ENCODE measurements around the gene CRADD.
"Not testable (repeated sequence)": the region's sequence is repeated elsewhere in the genome, so short reads cannot be mapped to it uniquely, and the experiment has no call there.

The CRADD gene

DNA sequence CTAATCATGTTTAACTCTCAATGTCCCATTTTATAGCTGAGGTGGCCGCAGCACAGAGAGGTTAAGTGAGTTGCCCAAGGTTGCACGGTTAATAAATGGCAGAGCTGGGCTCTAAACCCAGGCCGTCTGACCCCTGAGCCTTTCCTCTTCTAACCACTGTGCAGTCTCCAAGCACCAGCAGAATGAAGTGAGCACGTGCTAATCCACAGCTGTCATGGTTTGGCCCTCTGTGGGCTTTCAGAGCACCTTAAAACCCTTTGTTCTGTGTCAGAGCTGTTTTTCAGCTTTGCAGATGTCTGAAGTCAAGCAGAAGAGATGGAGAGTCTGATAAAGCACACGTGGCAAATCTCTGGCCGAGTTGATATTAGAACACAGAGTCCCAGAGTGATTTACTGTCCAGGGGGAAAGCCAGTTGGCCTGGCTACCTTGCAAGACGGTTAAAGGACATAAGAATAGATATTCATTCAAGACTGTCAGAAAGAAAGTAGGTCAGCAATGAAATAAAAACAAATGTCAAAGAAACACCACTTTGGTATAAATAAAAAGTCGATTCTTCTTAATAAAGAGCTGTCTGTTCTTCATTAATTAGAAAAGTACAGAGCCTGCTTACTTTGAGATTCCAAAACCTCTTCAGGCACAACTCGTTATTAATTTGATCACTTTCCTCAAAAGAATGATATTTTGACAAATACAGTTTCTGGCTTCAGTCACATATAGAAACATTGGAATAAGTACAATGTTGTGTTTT is 107.3 kb downstream of the CRADD start:
- peak; percentile 14 for DNase-seq (ENCODE audit: low spot score)

DNA sequence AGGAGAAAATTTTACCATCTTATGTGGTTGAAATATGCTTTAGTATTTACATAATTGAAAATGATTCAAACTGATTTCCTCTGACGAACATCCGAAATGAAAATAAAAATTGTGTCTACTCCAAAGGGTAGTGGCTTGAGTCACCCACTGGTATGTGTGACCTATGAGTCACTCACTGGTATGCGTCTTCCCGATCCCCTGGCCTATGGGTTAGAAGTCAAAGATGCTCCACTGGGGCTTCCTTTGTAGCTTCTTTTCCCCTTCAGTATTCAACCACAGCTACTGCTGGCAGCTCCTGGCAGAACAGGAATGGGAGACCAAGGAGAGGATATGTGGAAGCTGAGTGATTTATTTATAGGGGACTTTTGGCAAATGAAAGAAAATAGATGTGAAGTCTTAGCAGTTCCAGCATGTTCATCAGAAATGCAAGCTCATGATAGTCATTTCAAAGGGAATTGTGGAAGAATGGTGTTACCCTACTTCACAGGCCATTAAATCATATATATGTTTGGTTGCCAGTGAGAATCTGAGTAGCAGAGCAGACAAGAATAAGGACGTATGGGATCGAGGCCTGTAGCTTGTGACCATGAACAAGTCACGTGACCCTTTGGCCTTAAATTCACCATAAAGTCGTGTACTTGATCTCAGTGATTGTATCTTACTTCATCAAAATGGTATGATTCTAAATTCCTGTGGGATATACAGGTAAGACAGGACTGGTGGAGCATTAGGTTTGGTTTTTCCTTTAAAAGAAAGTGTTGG is 108.3 kb downstream of the CRADD start:
- DNase-seq (ENCODE audit: low spot score), result peak; percentile 62

DNA sequence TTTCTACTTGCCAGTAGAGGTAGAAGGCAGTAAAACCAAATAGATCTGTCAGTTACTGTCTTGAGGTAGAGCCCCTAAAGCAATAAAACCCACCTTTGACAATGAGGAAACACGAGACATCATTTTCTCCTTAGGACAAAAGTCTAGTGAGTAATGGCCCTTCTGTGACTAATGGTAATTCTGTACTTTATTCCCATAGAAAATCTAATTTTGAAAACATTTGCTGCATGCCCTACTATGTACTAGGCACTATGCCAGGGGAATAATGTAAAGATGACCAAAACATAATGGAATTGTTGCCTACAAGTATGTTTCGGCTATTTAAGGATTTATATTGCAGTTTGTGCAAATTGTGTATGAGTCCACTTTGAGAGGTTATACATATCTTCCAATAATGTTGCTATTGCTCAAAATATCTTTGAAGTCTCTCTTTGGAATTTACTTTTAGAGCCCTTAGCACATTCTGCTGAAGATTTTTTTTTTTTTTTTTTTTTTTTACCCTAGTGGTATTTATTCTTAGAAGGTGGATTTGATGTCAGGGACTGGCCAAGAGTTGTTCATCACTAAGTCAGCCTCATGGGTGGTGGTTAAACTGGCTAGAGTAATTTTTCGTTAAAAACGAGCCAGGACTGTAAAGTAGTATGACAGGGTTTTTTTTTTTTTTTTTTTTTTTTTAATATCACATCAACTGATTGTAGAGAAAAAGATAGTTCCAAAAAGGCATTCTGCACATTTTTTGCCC is 109.7 kb downstream of the CRADD start:
- no peak for DNase-seq (ENCODE audit: low spot score)

DNA sequence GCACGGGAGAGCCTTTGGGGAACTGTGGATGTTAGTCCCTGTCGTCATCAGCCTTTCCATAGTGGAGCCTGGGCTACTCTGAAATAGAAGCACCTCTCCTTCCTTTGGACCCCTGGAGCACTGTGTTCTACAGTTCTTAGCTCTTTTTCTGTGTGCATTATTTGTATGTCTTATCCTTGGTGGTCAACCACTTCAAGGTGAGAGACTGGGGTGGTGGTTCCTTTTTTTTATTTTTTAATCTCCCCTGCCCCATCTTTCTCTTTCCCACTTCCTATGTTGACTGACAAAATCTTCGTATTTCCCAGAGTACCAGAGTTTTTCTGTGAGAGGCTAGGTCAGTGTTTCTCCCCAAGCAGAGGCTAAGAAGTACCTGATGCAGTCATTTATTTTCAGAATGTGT is 111.7 kb downstream of the CRADD start:
- no peak for DNase-seq (ENCODE audit: low spot score)

DNA sequence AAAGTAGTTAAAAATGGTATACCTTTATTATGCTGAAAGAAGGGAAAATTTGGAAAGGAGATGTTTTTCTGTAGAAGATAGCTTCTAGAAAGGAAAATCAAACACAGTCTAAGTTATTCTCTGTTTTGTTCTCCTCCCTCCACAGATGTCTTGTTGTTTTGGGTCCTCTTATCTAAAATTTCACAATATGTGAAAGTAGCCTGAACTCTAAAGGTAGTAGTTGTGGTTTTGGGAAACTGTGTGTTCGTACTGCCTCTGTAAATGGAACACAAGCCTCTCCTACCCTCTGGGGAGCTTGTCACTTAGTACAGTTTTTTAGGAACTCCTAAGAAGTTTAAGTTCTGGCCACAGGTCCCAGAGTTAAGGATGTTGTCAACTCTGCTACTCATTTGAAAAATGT is 112.6 kb downstream of the CRADD start:
- no peak for DNase-seq (ENCODE audit: low spot score)

DNA sequence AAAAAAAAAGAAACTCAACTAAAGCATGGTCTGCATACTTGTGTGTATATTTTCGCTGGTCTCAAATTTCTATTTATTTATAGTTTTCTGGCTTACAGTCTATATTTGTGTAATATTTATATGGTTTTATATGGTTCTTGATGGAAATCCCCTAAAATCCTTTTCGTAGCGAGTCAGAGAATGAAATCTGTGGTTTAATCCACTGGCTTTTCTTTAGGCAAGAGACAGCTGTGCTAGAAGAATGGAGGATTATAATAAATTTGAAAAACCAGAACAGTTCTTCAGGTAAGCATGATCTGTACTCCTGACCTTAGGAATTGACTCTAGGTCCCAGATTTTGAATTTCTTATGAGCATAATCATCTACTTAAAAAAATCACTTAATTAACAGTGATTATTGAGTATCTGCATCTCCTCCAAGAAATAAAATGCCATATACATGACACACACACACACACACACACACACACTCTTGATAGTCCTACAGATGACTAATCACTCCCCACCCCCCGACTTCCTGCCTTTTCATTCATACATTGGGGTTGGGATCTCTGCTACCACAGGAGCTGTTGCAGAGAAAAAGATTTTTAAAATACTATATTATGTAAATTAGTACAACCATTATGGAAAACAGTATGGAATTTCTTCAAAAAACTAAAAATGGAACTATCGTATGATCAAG is 113.4 kb downstream of the CRADD start:
- peak; percentile 44 for DNase-seq (ENCODE audit: low spot score)

DNA sequence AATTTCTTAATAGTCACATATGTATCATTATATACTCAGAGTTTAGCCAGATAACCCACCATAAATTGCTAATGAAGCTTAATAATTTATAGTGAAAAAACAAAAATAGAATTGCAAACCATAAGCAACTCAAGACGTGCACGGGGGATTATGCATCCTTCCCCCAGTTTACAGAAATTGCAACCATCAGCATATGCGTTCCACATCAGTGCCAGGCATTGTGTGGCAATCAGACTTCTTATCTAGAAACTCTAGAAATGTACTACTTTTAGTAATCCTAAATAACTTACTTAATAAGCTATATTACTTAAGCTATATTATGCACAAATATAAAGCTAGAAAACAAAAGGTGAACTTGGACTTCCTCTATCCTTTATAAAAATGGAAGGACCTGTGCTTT is 115.8 kb downstream of the CRADD start:
- no peak for DNase-seq (ENCODE audit: low spot score)

DNA sequence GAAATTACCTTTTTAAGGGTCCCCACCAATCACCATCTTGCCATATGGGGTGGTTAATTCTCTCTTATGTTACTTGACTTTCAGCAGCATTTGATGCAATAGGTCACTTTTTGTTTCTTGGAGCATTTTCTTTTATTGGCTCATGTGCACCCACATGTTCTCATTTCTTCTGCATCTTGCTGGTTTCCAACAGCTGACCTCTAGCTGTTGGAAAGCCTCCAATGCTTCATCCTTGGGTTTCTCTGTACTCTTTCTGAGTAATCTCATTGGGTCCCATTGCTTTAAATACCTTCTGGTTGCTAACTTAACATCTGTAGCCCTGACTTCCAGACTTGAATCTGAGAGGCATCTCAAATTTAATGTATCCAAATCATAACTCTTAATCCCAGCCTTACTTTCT is 116.8 kb downstream of the CRADD start:
- no peak for DNase-seq (ENCODE audit: low spot score)

DNA sequence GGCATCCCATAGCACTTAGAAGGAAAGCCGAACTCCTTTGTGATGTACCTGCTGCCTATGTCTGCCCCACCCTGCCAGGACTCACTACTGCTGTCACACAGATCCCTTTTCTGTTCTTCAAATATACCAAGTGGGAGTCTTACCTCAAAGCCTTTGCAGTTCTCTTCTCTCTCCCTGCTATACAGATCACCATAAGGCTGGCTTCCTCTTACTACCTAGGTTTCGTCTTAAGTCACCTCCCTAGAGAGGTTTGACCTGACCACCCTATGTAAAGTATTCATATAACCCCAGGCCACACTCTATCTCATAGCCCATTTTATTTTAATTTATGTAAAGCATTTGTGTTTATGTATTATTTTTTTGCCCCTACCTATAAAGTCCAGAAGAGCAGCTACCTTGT is 117.6 kb downstream of the CRADD start:
- no peak for DNase-seq (ENCODE audit: low spot score)

DNA sequence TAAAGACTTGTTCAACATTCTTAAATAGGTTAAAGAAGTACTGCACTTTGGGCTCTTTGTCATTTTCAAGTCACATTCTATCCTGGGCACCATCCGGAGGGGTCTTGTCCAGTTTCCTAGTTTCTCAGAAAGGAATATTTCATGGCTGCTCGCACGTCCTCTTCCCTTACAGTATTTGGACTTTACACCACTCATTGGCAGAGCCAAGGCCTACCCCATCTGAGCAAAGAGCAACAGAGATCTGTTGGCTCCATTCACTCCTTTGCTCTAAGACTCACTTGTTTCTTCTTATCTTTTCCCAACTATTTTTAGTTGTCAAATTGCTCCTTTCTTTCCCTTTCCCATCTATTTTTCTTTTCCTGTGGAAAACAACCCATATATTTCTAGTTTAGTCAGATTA is 118.2 kb downstream of the CRADD start:
- DNase-seq (ENCODE audit: low spot score), result no peak

DNA sequence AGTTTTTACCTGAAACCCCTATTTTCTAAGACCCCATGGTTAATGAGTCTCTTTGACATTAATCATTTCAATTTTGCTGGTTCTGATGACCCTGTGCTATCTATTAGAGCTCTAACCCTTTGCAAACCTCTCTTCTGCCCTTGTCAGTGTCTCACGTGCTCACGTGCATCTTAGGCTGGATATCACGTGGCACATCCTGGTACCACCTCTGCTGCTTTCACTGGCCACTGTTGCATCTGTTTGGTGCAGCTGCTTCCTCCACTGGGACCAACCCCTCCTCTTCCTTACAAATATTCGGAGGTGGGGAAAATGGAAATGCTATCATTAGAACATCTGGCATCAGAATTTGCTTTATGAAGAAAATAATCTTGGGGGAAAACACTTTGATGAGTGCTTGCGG is 119.6 kb downstream of the CRADD start:
- no peak for DNase-seq (ENCODE audit: low spot score)

DNA sequence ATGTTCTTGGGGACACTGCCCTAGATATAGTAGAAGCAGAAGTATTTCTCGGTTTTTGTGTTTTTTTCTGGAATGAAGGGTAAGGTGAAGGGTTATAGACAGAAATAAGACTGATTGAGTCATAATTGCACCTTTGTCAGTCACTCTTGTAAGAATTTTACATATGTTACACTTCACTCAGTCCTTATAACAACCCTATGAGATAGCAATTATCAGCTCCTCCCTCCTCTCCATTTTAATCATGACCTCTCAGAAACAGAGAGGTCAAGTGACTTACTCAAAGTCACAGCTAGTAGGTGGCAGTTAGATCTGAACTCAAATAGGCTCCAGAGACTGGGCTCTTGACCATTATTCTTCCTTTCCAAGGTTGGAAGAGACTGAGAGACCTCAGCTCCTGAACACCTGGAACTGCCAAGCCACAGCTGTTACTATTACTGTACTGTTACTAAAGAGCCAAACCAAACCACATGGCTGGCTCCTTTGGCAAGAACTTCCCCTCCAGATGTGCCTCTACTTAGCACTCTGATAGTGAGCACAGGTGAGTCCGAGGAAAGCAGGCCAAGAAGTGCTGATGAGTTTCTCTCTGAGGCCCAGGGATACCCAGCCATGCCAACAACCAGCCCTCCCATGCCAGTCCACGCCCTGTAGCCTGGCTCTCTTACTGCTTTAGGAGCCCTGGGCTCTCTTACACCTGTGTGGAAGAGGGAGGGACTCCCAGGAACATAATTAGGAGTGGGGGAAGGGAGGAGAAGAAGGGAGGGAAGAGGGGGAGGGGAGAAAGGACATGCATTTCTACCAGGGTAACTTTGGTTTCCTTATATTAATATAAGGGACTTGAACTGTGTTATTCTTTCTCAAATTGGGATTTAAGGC is 121.3 kb downstream of the CRADD start:
- DNase-seq (ENCODE audit: low spot score), result no peak

DNA sequence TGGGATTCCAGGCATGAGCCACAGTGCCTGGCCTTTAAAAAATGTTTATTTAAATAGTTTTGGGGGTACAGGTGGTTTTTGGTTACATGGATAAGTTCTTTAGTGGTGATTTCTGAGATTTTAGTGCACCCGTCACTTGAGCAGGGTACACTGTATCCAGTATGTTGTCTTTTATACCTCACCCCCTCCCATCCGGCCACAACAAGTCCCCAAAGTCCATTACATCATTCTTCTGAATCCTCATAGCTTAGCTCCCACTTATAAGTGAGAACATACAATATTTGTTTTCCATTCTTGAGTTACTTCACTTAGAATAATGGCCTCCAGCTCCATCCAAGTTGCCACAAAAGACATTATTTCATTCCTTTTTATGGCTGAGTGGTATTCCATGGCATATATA is 124.5 kb downstream of the CRADD start:
- not testable (repeated sequence) for DNase-seq (ENCODE audit: low spot score)

DNA sequence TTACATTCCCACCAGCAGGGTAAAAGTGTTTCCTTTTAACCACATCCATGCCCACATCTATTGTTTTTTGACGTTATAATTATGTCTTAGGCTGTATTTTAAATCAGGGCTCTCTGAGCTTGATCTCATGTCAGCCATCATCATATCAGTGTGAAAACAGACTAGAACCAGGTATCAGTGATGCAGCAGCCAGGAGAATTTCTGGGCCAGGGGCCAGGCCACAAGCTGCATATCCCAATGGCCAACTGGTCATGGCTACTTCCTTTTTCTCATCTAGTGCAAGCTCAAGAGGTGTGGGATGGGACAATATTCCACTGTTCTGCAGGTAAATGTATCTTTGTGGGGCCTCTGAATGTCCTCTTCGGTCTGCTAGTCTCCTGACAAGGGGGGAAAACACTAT is 125.1 kb downstream of the CRADD start:
- DNase-seq (ENCODE audit: low spot score), result no peak

DNA sequence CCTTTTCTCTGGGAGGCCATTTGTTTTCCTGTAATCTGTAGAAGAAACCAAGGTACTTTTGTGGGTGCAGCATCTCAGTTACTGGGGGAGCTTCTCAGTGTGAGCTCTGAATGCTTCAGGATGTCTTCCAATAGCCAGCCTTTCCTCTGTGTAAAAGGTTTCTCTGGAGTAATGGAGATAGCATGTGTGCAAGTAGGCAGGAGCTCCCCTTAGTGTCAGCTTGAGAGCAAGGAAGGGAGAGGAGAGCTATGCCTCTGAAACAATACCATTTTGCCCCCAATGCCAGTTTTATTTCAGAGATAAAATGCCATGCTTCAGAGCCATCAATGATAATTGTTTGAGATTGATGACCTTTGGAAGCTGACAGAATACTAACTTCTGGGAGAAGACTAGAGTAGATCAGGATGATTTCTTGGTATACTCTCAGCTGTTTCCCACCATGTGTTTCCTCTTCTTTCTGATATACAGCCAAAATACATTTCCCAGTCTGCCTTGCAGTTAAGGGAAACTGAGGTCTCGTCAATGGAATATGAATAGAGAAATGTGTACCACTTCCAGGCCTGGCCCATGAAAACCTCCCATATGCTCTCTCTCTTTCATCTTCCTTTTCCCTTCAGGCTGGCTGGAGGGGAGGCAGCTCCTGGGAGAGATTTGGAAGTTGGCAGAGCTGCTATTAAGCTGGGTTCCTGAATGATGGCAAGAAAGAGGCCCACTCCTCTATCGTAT is 125.7 kb downstream of the CRADD start:
- no peak for DNase-seq (ENCODE audit: low spot score)

DNA sequence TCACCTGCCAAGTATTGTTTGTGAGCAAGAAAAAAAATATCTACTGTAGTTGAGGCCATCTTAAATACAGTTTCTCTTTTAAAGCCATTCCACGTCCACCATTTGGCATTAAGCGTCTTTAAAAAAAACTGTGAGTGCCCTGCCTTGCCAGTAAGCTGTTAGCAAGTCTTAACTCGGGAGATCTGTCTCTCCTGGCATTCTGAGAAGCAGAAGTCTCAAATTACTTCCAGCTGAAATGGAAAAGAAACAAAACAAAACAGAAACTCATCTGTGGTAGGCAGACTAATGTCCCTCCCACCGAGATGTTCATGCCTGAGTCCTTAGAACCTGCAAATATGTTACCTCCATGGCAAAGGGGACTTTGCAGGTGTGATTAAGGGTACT is 126.2 kb downstream of the CRADD start:
- DNase-seq (ENCODE audit: low spot score), result no peak

DNA sequence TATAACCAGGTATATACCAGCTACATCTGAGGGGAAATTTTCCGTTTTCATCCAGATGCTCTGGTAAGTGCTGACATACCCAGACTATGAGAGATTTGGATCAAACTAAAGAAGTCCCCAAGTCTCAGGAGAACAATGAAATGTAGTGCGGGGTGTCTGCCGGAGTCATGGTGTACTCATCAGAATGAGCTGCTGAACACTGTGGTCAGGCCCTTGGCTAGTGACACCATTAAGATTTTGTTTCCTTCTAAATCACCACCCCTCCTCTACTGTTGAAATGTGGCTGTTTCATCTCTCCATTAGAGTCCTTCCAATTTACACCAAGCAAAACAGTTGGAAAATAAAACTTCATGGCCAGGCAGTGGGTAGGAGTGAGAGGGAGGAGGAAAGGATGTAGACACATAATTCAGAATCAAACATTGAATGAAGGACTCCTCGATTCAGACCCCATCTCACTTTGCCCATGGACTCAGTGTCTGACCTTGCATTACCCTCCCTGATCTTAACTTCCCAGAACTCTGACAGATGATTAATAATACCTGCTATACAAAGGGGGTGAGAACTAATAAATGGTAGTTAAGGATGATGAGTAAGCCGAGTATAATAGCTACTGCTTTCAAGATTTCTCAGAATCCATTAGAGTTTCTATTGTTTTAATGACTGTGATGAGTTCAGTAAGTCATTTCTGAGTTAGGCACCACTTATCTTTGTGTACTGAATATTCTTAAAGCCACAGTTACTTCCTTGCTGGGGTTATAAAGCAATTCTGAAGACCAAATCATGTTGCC is 127.4 kb downstream of the CRADD start:
- DNase-seq (ENCODE audit: low spot score), result no peak

DNA sequence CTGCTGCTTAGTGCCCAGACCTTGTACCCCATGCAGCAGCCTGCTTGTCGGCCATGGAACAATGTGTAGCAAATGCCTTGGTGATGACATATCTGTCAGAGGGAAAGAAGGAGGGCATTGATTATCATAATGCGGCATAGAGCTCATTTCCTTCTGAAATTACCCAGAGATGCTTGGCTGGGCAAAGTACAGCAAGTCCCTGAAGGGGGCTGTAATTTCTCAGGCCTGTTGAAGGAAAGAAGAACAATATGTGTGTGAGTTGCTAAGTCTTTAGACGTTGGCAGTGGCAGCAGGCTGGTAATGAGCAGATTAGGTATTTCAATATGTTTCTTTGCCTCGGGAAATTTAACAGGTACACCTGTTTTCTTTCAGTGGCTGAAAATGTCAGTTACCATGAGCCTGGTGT is 128.6 kb downstream of the CRADD start:
- DNase-seq (ENCODE audit: low spot score), result no peak

DNA sequence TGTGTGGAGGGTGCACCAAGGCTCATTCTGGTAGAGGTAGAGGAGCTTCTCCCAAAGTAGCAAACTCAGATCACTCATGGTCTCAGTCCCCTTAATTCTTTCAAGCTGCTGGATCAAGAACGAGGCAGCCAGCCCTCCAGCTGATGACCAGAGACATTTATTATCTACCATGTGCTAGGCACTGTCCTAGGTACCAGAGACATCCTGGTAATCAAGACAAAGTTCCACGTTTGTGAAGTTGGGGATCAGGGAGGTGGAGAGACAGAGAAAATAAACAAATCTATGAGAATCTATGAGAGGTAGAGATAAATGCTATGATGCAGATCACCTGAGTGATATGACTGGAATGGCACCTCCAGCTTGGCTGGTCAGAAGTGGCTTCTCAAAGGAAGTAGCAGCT is 130.2 kb downstream of the CRADD start:
- DNase-seq (ENCODE audit: low spot score), result no peak

Data from CD4-positive, alpha-beta T cell treated with Interleukin-2 at 100 ng/mL for 4 hours (primary cell).